Right lung (tissue), 5 donors: ENCODE measurements around the gene RFX1. TPM values are rescaled to one million over a fixed set of nuclear protein-coding genes. Genes with fewer than 3 reads are reported as not detected.
"Not testable (repeated sequence)": the region's sequence is repeated elsewhere in the genome, so short reads cannot be mapped to it uniquely, and the experiment has no call there.

Experiments used
- DNase-seq, 2 donors: peaks; one replicate each; pipeline ENCODE4 v3.0.0-alpha.2; 2013
- polyA plus RNA-seq, 5 donors: library from polyadenylated mRNA; unstranded; fragments of 120-200 nt; gene quantifications; one replicate each; pipeline versions ENCODE4 v1.2.1 to v1.2.3, GENCODE V29; 2013; ENCODE audit warnings: inconsistent platforms in 1 of 5, low replicate concordance in 1 of 5; ENCODE audit not compliant: insufficient read length in 5 of 5, insufficient read depth in 1 of 5

RFX1 gene
- polyA plus RNA-seq, 5 donors = 7.4 to 15.1 (median 10.7) TPM

DNA sequence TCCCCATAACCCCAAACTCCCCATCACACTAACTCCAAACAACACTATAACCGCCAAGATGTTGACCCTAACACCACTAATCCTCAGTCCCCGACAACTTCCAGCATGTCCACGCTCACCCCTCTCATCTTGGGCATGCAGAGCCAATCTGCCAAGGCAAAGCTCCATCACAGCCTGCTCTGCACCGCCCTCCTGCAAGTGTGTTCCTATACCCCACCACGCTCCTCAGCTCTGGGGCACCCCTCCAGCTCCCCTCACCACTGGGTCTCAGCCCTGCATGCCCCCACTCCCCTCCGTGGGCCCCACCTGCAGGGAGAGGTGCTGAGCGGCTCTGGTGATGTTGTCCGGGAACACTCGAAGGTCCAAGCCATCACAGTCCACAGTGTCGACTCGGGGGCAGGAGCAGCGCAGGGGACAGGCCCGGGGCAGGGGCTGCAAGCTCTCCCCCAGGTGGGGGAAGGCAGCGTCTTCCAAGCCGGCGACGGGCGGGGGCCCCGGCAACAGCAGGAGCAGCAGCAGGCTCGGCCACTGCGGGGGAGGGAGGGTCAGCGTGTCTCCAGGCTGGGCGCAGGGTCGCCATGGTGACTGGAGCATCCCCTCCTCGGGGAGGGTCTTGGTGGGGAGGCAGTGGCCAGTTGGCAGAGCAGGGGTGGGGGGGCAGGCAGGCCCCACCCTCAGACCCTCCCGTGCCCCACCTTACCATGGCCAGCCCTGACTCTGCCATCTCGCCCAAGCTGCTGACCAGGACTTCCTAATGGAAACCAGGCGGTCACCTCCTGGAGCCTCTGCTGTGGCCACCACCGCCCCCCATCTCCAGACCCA lies 68.4 kb downstream of the RFX1 start:
- no peak for DNase-seq

DNA sequence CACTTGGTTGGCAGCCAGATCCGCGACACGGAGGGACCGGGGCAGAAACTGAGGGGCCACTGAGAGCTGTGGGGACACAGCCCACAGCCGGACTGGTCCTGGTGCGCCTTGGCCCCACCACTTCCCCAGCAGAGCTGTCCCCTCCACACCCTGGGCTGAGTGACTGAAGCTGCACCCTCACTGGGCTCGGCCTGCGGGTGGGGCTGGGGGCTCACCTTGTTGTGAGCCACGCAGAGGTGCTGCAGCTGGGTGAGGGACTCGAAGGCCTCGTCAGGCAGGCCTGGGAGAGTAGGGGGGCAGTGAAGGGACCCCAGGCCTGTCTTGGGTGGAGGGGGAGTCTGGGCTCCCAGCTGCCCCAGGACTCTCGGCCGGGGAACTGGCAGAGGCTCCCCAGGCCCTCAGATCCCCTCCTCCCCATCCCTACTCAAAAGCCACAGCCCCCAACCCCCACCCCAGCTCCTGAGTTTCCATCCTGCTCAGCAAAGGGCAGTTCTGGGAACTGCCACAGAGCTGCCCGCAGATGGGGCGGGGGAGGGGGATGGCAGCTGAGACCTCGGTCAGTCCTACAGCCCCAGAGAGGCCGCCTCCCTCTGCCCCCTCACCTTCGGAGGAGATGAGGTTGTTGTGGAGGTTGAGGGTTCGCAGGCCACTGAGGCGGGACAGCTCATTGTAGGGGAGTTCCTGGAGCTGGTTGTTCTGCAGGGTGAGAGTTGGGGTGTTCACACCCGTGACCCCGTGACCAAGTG lies 70.2 kb downstream of the RFX1 start:
- DNase-seq = no peak

DNA sequence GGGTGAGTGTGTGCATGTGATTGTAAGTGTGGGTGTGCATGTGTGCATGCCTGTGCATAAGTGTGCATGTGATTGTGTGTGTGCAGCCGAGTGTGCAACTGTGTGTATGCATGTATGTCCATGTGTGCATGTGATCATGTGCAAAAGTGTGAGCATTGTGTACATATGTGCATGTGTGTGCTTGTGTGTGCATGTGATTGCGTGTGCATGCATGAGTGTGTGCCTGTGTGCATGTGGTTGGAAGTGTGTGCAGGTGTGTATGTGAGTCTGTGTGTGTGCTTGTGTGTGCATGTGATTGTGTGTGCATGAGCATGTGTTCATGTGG lies 71.4 kb downstream of the RFX1 start:
- DNase-seq = no peak

DNA sequence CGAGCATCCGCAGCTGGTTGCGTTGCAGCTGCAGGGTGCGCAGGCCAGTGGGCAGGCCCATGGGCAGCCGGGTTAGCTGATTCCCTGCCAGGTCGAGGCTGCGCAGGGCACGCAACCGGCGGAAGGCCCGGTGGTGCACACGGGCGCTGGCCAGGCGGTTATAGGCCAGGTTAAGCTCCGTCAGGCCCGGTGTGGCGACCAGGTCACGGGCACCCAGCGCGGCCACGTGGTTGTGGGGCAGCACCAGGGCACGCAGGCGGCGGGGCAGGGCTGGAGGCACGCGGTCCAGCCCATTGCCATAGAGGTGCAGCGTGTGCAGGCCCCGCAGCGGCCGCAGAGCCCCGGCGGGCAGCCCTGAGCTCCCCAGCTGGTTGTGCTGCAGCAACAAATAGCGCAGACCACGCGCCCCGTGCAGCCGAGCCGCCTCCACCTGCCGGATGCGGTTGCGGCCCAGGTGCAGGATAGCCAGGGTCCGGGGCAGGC lies 73.2 kb downstream of the RFX1 start:
- DNase-seq = no peak

DNA sequence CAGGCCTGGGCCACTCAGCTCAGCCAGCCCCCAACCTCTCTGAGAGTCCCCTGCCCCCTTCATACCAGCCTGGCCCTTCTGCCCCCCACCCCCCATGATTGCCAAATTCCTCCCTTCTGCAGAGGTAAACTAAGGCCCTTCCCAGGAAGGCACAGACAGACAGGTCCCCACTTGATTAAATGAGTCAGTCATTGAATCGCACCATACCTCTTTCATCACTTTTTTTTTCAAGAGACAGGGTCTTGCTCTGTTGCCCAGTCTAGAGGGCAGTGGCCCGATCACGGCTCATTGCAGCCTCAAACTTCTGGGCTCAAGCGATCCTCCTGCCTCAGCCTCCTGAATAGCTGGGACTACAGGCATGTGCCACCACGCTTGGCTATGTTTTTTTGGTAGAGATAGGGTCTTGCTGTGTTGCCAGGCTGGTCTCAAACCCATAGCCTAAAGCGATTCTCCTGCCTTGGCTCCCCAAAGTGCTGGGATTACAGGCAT lies 73.9 kb downstream of the RFX1 start:
- DNase-seq = no peak

DNA sequence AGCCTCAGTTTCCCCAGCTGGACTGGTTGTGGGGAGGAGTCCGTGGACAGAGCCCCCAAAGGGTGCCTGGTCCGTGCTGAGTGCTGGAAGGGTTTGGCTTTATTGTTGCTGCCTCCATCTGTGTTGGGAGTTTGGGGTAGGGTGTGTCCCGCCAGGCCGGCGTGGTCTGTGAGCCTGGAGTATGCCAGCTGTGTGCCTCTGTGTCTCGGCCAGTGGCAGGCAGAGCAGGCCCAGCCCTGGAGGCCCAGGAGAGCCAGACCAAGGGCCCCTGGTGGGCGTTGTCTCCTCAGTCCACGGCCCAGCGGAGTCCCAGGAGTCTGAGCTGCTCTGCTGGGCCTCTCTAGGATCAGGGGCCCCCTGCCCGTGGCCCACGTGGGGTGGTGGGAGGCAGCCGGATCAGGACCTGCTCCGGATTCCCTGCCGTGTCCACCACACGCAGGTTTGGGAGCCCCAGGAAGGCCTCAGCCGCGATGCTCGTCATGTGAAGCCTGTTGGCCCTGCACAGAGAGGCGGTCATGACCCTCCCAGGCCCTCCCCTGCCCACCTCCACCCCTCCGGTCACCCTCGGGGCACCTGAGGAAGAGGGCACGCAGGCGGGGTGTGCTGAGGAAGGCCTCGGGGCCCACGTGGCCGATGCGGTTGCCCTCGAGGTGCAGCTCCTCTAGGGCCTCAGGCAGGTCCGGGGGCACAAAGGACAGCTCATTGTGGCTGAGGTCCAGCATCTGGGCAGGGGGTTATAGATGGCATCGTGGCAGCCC lies 74.5 kb downstream of the RFX1 start:
- no peak for DNase-seq

DNA sequence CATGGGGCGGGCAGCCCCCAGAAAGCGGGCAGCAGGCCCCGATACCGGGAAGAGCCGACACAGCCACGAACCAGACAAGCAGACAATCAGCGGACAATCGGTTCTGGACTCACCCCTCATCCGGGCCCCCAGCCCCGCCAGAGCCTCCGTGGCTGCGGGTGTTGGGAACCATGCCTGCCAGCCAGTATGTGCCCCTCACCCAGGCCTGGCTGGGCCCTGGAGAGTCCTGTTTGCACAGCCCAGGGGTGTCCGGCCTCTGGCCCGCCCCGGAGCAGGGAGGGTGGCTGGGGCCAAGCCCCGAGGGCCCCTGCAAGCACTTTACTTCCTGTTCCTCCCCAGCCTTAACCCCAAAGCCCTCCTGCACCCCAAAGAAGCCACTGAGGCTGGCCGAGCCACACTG lies 75.7 kb downstream of the RFX1 start:
- no peak for DNase-seq

DNA sequence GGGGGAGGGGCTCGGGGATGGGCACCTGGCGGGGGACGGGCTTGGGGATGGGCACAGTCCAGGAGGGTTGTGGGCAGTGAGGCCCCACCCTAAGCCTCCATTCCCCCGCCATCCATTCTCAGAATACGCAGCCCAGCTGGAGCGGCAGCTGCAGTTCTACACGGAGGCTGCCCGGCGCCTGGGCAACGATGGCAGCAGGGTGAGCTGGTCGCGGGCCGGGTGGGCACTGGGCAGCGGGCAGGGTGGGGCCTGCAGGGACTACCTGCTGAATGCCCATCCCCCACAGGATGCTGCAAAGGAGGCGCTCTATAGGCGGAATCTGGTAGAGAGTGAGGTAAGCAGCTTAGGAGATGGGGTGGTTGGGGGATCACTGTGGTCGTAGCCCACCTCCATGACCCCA lies 76.2 kb downstream of the RFX1 start:
- no peak for DNase-seq

DNA sequence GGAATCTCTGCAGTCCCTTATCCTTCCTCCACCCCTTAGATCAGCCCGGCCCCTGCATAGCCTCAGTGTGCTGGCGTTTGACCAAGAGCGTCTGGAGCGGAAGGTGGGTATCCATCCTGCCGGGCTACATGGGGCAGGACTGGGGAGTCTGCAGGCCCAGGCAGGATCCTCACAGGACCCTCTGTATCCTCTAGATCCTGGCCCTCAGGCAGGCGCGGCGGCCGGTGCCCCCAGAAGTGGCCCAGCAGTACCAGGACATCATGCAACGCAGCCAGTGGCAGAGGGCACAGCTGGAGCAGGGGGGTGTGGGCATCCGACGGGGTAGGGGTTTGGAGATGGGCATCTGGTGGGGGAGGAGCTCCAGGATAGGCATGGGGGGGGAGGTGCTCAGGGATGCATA lies 76.8 kb downstream of the RFX1 start:
- no peak for DNase-seq

DNA sequence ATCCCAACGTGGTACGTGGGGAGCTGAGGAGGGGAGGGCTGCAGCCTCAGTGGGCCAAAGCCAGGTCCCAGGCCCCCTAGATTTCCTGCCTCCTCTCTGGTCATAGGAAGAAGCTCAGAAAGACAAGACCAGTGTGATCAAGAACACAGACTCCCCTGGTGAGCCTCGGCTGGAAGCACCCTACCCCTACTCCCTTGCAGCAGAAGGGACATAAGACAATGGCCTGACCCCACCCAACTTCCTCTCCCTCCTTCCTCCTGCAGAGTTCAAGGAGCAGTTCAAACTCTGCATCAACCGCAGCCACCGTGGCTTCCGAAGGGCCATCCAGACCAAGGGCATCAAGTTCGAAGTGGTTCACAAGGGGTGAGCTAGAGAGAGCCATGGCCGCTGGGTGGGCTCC lies 79.4 kb downstream of the RFX1 start:
- DNase-seq = no peak

DNA sequence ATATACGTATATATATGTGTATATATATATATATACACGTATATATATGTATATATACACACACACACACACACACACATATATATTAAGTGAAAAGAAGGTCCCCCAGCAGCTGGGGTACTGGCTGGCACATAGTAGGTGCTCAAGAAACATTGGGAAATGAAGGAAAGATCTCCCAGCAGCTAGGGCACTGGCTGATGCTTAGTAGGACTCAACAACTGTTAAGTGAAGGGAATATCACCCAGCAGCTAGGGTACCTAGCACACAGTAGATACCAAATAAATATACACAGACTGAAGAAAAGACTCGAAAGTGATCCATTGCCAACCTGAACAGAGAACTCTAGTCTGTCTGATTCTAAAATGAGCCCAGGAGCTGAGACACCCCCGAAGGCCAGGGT lies 80.1 kb downstream of the RFX1 start:
- DNase-seq = no peak

DNA sequence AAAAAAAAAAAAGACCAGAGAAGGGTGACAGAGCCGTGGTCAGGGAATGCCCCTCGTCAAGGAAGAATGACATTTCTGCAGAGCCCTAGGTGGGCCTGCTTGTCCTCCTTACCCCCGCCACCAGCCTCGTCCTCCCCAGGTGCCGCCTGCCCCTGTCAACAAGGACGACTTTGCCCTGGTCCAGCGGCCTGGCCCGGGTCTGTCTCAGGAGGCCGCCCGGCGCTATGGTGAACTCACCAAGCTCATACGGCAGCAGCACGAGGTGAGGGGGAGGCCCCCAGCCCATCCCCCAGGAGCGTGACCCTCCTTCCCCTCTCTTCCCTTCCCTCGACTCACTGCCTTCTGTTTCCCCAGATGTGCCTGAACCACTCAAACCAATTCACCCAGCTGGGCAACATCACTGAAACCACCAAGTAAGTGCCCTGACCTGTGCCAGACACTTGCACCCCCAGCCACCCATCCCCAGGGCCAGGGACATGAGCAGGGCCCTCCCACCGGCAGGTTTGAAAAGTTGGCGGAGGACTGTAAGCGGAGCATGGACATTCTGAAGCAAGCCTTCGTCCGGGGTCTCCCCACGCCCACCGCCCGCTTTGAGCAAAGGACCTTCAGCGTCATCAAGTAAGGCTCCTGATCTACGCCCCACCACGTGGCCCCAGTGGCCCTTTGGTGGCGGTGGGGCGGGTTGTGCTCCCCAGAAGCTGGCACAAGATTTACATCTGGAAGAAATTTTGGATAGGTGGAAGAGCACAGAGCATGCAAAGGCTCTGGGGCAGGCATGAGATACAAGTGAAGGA lies 82.7 kb downstream of the RFX1 start:
- DNase-seq = no peak

DNA sequence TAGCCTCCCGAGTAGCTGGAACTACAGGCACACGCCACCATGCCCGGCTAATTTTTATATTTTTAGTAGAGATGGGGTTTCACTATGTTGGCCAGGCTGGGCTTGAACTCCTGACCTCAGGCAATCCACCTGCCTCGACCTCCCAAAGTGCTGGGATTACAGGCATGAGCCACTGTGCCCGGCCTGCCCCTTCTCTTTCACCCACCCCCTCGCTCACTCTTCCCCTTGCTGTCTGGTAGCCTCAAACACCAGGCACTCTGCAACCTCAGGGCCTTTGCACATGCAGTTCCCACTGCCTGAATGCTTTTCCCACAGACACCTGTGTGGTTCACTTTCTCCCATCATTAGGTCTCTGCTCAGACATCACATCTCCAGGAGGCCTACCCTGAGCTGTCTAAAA lies 84.0 kb downstream of the RFX1 start:
- not testable (repeated sequence) for DNase-seq

DNA sequence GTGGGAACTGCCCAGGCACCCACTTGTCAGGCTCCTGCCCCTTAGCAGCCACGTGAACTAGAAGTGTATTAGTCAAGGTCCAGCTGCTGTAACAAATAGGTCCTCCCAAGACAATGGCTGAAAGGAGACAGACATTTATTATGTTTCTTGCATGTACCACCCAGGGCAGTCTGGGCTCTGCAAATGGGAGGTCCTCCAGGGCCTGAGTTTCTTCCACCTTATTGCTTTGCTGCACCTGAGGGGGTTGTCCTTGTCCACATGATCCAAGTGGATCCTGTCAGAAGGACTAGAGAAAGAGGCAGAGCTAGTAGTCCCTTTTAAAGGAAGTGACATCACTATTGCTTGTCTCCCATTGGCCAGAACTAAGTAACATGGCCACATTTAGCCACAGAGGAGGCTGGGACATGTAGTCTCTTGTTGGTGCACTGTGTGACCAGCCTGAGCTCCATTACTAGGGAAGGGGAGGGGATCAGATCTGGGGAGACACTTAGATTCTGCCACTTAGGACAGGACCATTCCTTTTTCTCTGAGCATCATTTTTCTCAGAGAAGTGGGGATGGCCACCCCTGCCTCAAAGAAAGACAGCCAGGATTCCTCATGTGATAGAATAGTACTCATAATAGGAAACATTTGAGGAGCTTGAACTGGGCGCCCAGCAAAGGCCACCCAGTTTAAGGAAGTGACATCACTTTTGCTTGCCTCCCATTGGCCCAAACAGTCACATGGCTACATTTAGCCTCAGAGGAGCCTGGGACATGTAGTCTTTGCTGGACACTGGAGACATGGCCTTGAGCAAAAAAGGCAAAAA lies 85.0 kb downstream of the RFX1 start:
- DNase-seq = no peak

DNA sequence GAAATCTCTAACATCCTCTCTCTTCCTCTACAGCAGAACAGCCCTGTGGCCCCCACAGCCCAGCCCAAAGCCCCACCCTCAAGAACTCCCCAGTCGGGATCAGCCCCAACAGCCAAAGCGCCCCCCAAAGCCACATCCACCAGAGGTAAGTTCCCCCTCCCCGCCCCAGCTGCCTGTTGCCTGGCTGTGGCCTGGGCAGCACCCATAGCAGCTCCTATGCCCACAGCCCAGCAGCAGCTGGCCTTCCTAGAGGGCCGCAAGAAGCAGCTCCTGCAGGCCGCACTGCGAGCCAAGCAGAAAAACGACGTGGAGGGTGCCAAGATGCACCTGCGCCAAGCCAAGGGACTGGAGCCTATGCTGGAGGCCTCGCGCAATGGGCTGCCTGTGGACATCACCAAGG lies 85.6 kb downstream of the RFX1 start:
- DNase-seq = no peak

DNA sequence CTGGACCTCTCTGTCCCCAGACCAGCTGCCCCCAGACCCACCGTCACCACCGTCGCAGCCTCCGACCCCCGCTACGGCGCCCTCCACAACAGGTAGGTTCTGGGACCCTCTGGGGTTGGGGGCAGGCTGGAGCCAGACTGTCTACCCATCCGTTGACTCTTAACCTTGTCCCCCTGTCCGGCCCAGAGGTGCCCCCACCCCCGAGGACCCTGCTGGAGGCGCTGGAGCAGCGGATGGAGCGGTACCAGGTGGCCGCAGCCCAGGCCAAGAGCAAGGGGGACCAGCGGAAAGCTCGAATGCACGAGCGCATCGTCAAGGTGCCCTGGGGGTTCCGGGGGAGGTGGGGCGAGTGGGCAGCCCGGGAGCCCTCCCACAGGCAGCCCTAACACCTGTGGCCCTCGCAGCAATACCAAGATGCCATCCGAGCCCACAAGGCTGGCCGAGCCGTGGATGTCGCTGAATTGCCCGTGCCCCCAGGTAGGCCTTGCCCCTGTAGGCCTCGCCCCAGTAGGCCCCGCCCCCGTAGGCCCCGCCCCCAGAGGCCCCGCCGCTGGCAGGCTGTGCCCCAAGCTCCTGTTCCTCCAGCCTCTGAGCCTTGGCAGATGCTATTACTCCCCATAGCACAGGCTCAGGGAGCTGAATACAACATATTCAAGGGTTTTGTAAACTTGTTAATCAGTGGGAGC lies 87.3 kb downstream of the RFX1 start:
- no peak for DNase-seq

DNA sequence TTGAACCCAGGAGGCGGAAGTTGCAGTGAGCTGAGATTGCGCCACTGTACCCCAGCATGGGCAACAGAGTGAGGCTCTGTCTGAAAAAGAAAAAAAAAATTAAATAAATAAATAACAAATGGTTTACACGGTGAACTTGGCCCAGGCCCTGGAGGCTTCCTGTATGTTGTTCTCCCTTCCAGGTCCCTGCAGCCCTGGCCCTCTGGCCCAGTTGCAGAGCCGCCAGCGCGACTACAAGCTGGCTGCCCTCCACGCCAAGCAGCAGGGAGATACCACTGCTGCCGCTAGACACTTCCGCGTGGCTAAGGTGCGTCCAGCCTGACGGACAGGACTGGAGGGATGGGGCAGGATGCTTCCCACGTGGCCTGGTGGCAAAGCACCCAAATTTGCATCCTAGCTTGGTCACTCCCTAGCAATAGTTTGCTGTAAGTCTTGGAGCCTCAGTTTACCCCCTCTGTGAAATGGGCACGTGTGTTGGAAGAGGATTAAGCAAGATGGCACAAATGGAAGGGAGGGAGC lies 88.2 kb downstream of the RFX1 start:
- no peak for DNase-seq

DNA sequence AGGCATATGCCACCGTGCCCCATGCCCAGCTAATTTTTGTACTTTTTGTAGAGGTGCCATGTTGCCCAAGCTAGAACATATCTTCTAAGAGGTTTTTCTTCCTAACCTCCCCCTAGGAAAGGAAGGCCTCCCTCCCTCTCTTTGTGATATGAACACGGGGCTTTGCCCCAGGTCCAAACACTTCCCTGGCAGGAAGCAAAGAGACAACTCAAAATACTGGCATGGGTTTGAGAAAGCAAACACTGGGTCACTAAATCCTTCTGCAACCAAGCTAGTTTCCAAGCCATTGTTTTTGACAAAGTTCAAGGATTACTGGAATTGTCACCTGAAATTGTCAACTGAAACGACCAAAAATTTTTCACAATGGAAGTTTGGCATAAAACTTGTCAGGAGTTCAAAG lies 91.3 kb downstream of the RFX1 start:
- DNase-seq = no peak

DNA sequence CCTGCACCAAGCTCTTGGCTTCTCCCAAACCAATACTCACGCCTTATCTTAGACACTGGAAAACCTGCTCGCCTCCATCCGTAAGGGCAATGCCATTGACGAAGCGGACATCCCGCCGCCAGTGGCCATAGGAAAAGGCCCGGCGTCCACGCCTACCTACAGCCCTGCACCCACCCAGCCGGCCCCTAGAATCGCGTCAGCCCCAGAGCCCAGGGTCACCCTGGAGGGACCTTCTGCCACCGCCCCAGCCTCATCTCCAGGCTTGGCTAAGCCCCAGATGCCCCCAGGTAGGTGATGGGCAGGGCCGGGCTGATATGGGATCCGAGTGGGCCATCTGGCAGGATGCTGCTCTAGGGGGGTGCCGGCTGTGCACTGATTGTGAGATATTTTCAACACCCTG lies 92.8 kb downstream of the RFX1 start:
- no peak for DNase-seq
